Measurements from ENCODE around the gene NFRKB.

NFRKB gene

DNA sequence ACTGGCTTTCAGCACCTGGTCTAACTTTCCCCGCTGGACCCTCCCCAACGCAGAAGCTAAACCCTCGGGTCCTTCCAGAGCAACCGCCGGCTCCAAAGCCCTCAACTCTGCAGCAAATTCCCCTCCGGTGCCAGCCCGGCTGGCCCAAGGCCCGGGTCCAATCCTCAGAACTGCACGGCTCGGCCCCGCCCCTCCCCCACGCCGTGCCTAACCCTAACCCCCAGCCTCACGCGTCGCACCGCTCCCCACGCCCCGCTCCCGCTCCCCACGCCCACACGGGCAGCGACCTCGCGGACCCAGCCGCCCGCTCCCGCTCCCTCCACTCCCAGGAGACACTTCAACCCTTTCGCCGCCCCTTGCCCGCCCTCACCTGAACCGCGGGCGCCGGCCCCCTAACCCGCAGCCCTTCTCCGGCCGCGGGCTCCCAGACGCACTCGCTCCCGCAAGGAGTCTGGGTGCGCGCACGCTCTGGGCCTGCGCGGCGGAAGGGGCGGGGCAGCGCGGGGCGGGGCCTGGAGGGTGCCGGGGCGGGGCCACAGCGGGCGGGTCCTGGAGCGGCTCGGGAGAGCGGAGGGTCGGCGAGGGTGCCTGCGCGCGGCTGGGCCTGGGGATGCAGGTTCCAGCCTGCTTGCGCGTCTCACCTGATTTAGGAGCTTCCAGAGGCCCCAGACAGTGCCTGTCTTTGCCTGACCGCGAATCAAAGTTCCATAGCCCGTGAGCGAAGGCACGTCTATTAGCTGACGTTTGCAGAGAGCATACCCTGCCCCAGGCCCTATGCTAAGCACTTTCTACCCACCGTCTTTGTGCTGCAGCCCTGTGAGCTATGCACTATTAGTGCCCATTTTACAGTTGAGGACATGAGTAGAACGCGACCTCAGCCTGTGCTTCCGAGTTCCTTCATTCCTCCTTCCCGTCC lies at the start of gene NFRKB:
Gene NFRKB, minus strand, starts transcription at position 453 of the 916 bp plus-strand sequence. CDS start 2,729 bp downstream, outside the sequence.
- peak; percentile 80 to 83 for DNase-seq

DNA sequence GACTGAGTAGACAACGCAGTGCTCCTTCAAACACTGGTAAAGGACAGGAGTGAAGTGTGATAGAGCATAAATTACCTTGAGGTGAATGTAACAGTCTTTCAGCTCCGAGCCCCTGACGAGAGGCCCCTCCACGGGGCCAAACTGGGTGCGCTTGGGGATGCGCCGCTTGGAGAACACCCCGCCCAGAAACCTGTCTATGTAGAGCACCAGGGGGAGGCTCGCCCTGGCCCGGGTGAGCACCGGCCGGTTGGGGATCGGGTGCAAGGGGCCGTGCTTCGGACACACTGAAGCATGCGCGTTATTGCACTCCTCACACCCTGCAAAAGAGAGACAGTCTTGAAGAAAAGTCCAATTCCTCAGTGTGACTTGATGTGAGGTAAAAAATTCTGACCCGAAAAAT lies 49.3 kb upstream of the NFRKB start:
- no peak for DNase-seq

DNA sequence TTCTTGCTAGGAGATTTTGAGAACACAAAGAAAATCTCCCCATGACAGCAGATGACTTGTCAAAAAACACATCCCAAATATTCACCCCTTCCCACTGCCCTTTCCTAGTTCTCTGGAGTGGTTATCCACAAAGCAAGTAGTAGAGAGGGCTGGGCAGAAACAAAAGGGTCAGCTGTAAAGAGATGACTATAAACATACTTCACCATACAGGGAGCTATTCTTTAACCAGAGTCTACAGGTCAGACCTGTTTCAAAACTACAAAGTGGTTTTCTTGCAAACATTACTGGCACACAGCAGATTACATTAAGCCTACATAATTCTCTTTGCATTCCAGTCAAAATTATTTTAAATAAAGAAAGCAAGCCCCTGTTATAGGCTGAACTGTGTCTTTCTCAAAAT lies 47.7 kb upstream of the NFRKB start:
- DNase-seq: no peak

DNA sequence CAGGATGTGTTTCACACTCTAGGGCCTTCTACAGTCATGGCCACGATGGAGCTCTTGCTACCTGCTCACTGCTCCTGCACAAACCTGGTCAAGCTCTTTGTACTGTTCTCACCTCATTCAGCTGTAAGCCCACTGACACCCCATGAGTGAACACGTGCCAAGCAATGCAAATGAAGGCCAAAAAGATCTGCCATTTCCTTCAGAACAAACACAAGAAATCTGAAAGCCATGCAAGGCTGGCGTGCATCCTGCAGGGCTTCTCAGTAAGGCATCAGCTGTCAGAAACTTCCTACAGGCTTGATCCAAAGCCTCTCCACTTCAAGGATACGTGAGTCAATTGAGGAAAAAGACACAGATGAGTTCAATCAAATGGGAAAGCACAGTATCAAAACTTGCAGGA lies 44.1 kb upstream of the NFRKB start:
- no peak for DNase-seq

DNA sequence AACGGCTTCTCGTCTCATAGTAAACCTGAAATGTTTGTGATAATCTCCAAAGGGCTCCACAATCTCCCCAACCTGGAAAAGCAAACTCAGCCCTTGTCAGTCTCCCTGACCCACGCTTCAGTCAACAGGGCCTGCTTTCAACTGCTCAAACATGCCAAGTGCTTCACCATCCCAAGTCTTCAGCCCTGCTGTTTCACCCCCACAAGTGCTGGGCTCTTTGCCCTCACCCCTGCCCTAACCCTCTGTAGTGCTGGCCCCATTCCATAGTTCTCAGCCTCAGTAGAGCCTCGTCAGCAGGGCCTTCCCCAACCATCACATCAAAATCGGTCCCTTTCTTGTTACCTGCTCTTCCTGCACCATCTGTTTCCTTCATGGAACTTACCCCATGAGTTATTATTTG lies 43.4 kb upstream of the NFRKB start:
- DNase-seq: no peak

DNA sequence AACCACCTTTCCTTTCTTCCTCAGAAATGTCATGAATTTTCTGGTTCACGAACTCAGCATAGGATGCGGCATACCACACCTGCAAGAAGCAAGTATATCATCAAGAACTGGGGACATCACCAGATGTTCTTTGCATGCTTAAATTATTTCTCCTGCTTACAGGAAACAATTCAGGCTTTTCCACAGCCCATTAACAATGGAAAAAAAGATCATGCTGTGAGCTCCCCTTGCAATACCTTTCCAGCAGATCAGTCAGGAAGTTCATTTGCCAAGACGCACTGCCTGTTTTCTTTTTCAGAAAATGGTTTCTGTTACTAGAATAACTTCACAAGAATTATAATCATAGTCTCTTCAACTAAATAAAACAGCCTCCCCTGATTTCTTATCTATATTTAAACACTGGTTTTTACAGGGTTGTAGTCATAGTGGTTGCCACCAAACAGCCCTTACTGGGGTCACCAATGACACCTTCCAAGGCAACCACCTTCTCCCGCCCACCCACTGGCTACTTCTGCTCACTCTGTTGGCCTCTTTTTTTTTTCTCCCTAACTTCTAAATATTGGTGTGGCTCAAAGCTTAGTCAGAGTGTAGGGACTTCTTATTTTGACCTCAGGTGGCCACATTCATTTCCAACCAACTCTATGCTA lies 42.3 kb upstream of the NFRKB start:
- DNase-seq: no peak

DNA sequence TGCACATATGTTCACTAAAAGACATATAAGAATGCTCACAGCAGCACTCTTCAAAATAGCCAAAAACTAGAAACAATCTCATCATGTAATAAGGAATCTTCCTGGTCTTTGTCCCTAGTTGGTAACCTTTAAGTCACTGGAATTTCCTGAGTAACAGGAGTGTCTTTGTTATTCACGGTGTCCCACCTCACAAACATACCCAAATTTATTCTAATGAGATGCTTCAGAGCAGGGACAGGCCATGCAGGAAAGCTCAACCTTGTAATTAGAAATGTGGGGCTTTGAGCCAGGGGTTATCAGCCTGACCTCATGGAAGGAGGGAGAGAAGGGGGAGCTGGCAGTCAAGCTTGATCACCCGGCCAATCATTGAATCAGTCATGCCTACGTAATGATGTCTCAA lies 40.3 kb upstream of the NFRKB start:
- no peak for DNase-seq

DNA sequence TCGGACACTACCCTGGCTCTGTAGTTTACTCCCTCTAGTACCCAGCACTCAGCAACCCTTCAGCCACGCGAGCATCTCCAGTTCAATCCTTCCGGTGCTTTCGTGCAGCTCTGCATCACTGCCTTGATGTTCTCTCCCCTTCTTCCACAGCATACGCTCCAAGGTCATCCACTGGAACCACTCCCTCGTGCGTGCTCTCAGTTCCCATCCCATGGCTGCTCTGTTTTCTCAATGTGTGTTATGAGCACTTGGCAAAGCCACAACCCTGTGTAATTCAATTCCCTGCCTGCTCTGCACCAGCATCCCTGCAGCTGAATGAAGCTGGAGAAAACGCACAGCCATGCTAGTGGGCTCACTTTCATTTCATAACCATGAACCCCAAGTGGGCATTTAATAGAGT lies 38.5 kb upstream of the NFRKB start:
- no peak for DNase-seq

DNA sequence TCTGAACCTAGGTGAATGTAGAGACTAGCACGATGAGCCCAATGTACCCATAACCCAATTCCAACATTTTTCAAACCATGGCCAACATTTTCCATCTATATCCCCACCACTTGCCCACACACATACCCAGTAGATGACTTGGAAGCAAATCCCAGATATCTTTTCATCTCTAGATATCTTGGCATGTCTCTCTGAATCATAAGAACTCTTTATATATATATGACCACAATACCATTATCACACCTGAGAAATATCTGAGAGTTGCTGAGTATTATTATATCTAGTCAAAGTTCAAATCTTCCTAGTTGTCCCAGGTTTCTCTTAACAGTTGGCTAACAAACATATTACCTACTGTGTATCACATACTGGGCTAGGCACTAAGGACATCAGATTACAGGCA lies 37.9 kb upstream of the NFRKB start:
- no peak for DNase-seq

DNA sequence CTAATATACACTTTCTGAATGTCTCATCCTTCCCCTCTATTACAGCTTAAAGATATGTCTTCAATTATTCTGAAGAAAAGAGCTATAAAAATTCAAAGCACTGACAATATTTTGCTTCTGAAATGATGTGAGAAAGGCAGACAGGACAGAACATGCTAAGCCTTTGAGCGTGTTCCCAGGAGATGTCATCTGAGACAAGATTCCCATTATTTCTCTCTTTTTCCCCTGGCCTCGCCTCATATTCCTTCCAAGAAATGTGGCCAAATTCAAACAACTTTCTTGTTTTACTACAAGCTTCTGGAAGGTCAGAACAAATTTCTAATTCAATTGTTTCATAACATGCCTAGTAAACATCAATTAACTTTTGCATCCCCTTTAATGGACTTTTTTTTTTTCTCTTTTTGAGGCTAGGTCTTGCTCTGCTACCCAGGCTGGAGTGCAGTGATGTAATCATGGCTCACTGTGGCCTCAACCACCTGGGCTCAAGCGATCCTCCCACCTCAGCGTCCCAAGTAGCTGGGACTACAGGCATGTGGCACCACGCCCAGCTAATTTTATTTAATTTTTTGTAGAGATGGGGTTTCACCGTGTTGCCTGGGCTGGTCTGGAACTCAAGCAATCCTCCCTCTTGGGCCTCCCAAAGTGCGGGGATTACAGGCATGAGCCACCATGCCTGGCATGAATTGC lies 37.1 kb upstream of the NFRKB start:
- DNase-seq: no peak

DNA sequence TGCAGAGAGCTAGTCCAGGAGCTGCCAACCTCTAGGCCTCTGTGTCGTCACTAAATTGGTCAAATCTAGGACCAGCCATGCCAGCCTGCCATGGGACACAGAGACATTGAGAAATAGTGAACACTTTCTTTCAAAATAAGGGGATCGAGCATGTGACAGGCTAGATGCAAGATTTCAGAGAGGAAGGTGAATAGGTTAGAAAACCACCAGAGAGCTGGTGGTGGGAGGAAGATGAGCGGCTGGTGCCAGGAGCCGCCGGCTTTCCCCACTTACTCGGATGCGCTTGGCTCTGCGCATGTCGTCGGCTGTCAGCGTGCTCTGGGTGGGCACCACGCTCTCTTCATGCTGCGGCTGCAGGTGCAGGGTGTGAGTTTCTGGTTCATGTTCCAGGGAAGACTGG lies 35.4 kb upstream of the NFRKB start:
- DNase-seq: no peak

DNA sequence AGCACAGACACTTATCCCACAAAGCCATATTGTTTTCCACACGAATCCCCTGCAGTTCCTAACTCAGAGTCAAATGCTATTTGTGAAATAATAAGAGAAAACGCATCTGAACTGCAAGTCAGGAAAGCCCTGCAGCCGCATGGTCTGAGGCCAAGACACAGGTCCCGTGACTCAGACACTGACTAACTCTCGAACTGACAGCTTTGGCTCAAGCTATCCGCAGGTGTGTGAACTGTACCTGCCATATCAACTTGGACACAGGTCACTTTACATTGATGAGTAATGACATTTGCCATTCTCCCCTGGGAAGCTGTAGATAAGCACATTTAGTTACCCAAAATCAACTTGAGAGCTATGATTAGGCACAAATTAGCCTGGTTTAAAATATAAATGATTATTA lies 34.9 kb upstream of the NFRKB start:
- DNase-seq: no peak

DNA sequence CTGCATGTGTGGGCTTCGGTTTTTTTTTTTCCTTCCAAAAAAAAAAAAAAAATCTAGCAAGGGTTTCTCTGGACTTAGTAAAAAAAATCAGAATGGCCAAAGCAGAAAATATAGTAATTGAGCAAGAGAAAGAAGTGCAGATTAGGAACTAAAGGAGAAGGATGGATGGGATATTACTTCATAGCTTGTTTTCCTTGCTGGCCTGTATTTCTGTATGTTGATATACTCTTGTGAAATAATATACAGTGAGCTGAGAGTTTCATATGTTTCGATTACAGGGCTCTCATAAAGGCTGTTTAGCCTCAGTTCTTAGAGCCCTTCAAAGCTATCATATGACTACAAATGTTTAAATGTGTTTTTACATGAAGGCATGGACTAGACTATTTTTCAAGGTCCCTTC lies 34.3 kb upstream of the NFRKB start:
- DNase-seq: no peak

DNA sequence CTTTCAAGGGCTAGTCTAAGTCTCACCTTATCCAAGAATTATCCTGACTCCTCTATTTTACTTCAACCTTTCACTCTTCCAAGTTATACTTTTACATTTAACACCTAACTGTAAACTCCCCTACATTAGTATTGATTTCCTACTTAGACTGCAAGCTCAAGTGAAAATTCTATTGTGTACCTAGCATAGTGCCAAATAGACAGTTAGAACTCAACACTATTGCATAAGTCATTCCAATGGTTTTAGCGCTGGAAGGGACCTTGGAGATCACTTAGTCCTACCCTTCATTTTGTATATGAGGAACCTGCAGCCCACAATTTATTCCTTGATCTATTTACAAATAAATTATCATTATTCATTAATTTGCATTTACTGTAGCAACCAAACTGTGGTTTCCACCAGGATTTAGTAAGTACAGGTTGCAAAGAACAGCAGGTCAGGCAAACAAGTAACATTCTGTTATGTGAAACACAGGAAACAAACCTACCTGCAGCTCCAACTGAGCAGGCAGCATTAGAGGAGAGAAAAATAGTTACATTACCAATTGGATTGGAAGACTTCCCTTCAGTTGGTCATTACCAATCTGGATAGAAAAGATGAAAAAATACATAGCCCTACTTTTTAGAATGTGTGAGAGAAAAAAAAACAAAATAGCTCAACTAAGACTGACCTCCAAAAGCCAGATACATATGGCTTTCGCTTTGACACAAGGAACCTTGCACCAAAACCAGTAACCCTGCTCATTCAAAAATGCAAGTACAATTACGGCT lies 33.7 kb upstream of the NFRKB start:
- no peak for DNase-seq

DNA sequence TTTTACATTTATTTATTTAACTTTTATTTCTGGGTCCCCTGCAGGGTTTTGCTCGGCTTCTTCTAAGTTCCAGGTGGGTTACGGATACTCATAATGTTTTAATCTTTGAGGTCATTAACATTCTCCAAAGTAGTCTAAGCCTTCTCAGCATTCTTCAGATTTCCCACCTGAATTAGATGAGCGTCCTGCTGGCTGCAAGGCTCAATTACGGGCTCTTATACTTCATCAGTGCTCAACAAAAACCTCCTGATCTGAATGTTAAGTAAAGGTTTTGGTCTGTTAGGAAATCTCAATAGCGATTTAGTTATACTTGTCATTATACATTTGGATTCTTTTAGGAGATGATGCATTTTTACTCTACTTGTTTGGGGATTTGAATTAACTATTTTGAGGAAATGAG lies 27.3 kb upstream of the NFRKB start:
- no peak for DNase-seq

DNA sequence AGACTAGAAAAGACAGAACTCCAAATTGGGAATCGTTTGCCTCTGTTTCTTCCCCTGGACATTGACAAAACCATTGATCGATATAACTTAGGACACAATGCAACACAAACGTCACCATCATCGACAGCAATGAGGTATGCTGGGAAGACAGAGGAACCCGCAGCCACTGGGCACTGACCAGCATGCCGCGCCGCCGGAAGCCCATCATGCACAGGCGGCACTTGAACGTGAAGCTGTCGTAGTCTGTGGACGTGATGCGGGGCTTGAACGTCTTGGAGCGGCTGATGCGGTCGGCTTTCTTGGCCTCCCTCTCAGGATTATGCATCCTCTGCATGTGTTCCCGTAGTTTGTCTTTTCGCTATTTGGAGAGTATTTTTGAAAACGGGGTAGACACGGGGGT lies 23.0 kb upstream of the NFRKB start:
- no peak for DNase-seq

DNA sequence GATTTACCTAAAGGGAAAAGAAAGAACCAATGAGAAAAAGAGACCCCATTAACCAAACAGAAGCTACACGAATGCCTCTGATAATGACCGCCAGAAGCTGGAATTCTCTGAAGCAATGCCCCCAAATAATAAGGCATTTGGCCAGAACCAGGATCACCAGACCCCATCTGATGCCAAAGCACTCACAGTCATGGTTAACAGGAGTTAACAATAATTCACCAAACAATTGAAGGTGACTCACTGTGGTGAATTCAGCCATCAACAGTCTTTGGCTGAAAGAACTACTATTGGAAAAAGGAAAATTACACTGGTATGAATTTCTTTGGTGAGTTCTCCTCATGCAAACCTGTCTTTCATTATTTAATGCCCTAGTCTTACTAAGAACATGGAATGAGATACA lies 21.9 kb upstream of the NFRKB start:
- DNase-seq: no peak

DNA sequence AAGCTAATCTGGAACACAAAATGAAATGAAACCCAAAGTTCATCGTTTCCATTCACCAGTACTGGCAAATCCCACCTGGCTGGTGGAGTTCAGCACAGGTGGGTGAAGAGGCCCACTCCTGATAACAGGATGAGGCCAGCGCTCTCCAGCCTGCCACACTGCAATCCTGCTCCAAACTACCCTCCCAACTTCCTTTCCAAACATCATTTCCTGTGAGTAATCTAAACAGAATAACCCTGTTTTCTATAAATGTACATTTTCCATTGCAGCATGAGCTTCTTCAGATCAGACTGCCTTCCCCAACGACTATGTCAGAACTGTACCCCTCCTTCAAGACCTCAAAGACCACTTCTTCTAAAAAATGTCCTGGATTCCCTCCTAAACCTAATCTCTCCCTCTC lies 15.9 kb upstream of the NFRKB start:
- no peak for DNase-seq

DNA sequence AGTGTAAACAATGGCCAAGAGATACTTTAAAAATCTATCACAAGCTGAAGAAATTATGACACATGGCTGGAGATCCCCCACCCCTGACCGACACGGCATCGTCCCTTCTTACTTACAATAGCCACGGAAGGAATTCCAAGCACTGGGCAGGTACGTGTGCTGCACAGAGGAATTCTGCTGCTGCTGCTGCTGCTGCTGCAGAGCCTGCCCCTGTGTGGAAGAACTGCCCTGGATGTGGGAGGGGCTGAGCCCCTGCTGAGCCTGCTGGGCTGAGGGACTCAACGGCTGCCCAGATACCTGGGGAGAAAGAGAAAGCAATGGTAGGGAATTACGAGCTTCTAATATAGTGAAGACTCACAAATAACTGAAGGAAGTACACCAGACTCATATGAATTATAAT lies 15.0 kb upstream of the NFRKB start:
- no peak for DNase-seq

DNA sequence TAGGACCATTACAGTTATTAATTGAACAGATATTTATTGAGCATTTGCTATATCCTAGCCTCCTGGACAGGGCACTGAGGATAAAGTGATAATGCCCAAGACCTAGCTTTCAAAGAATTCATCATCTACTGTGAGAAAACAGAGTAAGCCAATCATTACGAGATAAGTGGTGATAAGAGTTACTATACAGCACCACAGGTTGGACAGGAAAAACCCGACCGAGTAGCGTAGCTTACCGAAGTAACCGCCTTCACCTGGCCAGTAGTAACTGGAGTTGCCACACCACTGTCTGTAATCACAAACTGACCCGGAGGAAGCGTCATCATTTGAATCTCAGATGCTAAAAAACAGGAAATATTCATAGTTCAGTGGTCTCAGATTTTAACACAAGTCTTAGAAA lies 10.0 kb upstream of the NFRKB start:
- DNase-seq: no peak

DNA sequence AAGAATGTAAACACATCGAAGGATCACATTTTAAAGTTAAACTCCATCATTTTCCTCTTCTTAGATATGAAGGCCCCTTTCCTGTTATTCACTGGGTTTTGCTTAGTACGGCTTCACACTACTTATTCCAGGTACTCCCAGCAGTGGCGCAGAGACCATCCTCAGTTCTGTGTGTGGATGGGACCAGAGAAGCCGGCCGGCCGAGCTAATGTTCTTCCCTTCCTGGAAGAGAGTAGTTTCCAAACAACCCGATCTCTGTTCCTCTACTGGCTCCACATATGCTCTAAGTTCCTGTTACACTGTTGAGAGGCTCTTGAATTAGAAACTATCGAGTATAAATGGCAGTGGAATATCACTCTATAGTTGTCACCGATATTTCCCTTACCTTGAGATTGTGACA lies 684 bp upstream of the NFRKB start:
- no peak for DNase-seq

DNA sequence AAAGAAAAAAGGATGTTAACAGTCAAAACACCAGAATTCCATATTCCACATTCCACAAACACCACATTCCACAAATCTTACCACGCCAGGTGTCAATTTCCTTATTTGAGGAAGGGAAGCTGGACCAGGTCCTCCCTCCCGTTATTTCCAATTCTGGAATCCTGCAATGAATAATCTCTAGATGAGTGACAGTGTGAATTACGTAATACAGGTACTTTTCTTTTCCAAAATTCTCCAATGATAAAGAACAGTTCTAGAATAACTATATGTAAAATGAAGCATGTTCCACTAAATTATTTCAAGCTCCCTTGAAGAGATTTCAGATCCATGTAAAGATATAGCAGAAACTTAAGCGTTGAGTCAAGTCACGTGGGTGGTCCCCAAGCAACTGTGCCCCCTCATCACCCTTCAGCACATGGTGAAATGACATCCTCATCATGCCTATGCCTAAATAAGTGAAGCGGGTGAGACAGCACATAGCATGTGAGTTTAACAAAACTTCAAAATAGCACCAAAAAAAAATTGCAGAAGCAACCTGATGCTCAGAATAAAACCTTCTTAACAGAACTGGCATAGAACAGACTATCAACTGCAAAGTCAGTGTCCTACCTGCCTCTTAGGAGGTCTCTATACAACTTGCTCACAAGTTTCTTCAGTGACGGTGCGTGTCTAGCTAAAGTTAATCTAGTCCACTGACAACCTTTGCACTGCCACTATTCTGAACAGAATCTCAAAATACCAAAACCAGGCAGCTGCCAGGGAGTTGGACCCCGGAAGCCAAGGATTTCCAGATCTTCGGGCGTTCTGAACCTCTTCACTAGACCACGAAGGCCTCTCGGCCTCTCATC lies 876 bp downstream of the NFRKB start:
- DNase-seq: no peak

Data from activated CD4-positive, alpha-beta T cell treated with anti-CD3 and anti-CD28 coated beads, Interleukin-2, amount 50 U/mL, for 4 hours (primary cell).